ENCODE measurements around the gene INS.

- TF ChIP-seq CTCF (IDR thresholded peaks at IDR 0.05; ENCODE audit: borderline replicate concordance, extremely low read depth, low read length, poor library complexity, severe bottlenecking) (no peak), EZH2 (IDR thresholded peaks at IDR 0.05; ENCODE audit: borderline replicate concordance, low read depth, low read length, severe bottlenecking) (no peak)
Observed at GRCh38 chr11:2144544-2145248, 16.3 kb downstream of the INS start.

All from DND-41 (cell line).